HG03378 (cell line): ENCODE measurements around the gene HOXC11.

Experiments
- ATAC-seq: cut with Tn5 transposase; IDR thresholded peaks from one replicate; pipeline ENCODE4 v1.9.1; 2021; ENCODE audit warnings: mild to moderate bottlenecking, moderate library complexity; ENCODE audit not compliant: unreplicated experiment

Gene HOXC11

DNA sequence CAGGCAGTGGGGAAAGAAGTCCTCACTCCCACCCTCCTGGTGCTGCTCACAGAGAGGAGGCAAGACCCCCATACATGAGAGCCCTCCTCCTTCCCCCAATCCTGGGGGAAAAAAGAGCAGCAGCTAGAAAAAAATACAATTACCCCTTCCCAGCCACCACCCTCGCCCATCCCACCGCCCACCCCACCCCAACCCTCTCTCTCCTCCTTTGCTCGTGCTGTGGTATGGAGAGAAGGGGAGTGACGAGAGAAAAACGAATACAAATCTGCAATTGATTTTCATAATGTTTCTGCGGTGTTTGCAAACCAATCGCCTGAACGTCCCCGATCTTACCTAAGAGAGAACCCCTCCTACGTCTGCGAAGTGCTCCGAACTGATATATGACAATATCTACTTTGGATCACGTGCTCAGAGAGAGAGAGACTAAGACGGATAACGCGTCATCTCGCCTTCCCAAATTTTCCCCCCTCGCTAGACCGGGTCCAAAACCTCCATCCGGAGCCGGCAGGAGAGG, at the start of gene HOXC11:
HOXC11 (plus strand) TSS at position 405 of the 514 bp plus-strand sequence. CDS start 116 bp downstream, outside the sequence.
- ATAC-seq = no peak

DNA sequence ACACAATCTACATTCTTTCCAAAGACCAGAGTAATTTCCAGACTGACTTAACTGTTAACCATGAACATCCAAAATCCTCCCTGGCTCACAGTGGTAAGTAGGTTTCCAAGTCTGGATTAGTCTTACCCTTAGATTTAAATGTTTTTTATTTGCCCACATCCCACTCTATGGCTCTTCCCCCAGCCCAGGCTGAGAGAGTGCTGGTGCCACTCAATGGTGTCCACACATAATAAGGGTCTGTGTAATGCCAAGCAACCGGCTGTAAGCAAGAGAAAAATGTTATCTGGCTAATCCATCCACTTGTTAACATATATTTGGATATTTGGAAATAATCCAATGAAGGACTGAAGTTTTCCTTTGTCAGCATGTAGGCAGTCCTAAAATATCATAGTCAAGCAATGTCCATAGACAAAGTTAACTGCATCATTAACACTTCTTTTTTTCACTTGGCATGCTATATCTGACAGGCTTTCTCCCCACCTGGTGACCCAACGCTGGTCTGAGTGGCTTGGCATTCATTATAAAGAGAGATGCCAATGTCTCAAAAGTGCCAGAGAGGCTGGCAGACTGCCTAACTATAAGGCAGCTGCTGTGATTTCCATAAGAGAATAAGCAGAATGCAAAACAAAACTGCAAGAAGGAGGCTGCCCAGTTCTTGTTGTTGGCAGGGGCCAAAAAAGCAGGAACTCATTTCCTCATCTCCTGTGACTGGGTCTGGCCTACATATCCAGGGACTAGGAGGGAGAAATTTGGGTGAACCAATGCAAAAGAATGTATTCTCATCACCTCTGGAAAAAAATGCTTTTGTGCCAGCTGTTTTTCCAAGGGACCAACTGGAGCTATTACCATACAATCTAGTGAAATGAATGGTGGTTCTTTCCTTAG, 48.2 kb upstream of the HOXC11 start:
- ATAC-seq = no peak

DNA sequence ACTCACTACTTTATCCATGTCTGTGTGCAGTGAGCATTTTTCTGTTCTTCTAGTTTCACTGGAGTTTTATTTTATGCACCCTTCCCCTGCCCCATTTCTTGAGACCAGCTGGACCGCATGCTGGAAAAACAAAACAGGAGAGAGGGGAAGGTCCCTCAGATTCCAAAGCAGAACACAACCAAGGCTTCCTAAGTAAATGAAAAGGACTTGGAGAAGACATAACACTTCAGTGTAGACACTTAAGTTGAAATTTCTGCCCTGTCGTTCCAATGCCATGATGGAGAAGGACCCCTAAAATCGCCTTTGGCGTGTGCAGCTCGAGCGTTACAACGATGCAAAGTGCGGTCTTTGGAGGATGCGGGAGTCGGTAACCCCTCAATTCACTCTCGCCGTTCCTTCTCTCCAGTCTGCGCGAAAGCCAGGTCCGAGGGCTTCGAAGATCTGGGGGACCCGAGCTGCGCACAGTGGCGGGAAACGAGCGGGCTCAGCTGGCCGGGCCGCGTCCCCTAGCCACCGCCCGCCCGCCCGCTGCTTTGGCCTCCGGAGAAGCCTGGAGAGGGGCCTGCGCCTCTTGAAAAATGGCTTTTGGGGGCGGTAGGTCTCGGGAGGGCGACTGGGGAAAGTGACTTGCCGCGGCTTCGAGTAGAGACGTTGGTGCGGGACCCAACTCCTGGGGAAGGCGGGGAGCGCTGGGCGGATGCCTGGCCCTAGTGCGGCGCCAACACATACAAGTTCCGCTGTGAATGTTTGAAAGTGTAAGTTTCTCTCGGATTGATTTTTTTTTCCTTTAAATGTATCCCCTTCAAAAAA, 45.5 kb upstream of the HOXC11 start:
- no peak for ATAC-seq

DNA sequence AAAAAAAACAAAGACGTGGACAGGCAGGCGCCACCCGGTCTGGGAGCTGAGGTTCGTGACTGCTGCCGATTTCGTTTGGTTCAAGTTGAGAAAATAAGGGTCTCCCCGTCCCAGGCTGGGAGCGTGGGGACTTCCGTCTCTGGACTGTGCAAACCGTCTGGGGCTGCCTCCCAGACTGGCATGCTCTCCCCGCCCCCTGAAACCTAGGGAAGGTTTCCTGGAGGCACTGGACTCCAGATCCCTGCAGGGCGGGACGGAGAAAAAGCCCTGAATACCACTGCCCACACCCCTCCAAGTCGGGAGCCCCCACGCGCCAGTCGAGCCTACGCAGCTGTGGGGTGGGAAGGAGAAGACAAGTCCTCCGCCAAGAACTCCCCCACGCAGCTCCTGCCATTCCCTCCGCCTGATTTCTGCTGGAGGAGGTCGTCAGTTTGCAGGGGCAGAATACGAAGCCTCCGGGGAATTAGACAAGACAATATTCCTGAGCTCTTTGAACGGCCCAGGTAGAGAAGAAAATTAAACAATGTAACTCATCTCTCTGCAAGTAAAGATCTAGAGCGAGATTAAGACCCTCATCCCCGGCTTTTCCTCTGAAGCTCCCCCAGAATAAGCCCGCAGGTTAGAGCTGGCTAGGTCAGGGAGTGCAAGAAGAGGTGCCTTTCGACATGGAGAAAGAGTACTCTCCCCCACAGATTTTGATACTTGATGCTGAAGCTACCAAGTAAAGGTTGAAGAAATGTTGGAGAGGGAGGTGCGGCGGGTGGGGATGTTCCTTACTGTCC, 44.7 kb upstream of the HOXC11 start:
- ATAC-seq = no peak

DNA sequence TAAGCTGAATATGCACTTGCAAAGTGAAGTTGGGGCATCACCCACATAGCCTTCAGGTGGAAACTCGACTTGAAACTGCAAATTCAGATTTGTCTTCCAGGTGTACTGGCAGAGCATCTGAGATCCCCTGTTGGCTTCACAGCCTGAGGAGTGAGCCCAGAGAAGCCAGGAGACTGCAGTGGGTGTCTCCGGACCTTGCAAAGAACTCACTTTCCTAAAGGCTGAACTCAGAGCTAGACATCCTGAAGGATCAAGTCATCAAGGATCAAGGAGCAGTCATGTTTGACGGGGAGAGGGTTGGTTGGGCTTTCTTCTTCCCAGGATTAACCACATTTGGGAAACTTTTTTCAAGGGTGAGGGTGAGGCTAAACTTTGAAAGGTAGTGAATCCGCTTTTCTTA, 43.4 kb upstream of the HOXC11 start:
- ATAC-seq = no peak

DNA sequence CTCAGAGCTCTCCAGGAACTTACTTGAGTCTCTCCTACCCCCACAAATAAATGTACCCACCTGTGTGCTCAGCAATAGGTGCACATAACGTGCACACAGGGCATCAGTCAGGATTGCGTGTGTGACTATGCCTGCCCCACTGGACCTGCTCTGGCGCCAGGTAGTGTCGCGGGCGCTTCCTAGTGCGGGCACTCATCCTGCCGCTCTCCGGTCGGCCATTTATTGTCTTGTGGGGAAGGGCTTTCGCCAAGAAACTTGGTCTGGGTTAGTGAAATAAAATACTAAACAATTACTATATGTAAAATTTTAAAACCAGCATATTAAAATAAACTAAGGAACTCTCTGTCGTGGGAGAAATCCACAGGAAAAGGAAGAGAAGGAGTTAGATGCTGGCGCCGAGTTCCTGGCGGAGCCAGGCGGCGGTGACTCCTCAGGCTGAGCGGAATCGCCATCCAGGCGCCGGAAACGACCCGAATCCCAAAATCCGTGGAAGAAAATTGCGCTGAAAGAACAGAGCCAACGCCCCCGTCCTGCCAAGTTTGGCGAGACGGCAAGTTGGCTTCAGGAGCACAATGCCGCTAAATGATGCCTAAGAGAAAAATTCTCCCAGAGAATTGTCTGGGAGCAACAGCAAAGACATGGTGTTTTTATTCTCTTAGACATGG, 42.2 kb upstream of the HOXC11 start:
- no peak for ATAC-seq

DNA sequence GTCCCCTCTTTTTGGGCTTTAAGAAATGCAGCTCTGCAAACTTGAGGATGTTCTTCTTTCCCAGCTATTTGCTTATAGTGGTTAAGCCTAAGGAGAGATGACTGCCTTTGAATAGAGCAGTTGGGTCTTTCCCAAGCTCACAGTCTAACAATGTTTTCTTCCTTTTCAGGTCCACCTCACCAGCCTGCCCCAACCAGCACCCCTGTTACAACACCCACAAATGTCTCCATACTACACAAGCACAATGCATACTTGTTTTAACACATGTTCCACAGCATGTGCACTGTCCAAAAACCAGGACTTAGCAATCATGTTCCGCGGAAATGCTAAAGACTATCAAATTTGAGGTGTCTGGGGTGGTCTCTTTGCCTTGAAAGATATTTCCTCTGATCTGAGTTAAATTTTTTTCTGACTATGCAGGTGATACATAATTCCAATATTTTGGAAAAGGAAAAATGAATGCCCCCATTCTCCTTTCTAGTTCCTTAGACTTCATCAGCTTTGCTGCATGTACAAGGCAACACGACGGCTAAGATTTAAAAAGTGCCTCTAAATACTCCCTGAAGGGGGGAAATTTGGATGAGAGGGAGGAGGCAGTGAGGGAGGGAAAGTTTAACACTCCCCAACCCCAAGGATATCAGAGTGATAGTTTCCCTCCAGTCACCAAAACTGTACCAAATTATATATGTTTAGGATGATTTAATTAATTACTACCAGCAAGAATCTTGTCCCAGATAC, 40.9 kb upstream of the HOXC11 start:
- no peak for ATAC-seq

DNA sequence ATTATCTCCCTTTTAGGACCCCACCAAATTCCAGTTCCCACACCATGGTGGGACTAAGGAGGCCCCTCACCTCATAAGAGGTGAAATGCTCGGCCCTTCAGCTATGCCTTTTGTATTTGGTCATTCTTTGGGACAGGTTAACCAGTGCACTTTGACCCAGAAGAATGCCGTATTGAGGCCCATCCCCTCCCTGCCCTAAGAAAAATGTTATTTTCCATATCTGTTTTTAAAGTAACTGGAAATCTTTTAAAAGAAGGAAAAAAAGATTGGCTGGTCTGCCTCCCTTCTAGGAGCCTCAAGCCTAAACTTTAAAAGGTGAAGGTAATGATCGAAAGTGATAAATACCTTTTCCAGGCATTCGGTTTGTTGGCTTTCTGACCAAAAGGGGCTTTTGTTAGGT, 40.0 kb upstream of the HOXC11 start:
- ATAC-seq = no peak

DNA sequence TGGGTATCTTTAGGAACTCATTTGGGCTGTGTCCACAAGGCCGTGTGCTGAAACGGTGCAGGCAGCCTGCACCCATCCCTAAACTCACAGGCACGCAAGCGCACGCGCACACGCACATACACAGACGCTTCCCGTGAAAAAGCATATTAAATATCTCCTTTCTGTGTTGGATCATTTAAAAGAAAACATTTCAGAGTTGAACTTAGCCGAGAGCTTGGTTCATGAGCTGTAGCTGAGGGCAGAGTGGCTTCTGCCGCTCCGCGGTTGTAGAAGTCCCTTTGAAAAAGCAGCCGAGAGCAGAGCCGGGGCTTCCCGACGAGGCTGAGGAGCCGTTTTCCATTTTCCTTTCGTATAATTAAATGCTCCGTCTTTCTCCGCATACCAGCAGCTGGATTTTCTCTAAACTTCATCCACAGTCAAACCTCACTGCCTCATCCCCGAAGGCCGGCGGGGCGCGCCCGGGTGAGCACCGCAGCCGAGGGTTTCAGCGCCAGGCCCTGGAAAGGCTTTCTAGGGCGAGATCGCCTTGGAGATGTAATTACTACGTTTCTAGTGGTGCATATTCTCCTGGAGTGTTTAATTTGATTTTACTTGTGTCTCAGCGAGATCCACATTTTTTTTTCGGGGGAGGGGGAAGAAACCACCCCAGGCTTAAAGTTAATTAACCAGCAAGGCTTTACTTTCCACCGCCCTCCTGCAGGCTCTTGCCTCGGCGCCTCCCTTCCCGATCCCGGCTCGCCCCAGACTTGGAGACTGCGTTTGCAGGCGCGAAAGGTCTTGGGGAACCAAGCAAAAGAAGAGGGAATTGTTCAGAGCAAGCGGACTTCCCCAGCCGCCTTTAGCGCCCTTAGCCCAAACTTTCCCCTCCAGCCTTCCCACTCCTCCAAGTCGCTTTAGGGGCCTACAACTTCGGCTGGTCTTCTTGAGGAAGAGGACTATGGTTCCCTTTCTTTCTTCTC, 37.3 kb upstream of the HOXC11 start:
- ATAC-seq = no peak

DNA sequence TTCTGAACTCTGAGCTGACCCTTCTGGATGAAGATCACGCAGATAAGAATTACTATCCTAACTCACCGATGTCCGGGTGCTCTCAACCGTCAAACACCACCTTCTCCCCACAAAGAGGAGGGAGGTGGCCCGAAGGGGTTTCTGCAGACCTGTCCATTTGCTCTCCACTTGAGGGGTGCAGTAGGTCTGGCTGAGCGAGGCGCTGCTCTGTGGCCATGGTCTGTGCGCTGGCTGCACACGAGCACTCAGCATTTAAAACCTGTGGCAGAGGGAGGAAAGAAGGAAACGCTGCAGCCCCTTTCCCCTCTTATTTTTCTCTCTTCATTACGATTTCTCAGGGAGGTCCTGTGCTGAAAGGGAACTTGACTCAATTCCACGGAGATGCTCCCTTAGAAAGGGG, 35.8 kb upstream of the HOXC11 start:
- no peak for ATAC-seq

DNA sequence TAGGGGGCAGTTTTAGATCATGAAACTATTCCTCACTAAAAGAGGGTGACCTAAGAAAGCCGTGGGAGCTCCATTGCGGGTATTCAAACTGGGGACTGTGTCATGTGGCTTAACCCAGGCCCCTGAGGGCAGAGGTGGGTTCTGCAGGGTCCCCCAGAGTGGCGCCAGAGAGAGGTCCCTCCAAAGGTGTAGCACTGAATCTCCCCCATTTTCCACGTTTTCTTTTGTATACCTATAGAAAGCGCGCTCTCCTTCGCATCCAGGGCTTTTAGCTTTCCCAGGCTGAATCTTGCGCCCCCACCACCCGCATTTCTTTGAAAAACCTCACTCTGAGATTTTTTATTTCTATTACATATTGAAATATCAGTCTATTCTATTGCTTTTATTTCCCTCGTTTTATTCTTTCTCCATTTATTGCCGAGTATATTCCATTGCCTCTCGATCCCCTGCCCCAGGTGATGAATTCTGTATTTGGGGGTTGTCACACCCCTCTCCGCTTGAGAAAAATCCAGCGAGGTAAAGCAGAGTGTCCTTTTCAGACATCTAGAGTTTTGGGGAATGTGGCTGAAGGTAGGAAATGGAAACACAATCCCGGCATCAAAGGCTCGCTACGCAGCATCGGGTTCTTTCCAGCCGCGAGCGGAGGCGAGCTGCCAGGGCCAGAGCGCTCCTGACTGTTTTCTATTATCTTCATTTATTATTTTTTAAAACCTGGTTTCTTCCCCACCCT, 35.2 kb upstream of the HOXC11 start:
- no peak for ATAC-seq

DNA sequence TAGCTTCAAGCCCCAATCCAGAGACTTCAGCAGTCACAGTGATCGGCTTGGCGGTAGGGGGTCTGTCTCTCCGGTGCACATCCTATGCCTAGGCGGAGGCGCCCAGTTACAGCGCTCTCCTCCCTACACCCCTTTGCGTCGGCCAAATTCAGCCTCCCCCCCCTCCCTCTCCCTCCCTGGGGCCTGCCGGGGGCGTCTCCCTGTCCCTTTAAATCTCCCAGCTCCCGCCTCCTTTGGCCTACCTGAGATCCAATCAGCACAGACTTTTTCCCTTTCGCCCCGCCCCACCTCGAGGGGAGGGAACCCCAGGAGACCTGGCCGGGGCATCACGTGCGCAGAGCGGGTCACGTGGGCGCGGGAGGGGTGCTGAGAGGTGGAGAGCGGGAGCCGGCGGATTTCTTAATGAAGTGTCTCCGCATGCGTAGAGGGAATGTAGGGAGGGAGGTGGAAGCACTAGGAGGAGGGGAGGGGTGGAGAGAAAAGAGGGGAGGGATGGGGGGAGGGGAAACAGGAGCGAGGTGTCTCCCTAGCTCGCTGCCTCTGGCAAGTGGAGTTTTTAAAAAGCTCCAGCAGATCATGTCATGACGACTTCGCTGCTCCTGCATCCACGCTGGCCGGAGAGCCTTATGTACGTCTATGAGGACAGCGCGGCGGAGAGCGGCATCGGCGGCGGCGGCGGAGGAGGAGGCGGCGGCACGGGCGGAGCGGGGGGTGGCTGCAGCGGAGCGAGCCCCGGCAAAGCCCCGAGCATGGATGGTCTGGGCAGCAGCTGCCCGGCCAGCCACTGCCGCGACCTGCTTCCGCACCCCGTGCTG, 34.4 kb upstream of the HOXC11 start, which contains the start of gene HOXC13:
HOXC13 (plus strand) TSS at position 506 of the 815 bp plus-strand sequence; CDS start at position 582, 76 bp downstream.
- no peak for ATAC-seq

DNA sequence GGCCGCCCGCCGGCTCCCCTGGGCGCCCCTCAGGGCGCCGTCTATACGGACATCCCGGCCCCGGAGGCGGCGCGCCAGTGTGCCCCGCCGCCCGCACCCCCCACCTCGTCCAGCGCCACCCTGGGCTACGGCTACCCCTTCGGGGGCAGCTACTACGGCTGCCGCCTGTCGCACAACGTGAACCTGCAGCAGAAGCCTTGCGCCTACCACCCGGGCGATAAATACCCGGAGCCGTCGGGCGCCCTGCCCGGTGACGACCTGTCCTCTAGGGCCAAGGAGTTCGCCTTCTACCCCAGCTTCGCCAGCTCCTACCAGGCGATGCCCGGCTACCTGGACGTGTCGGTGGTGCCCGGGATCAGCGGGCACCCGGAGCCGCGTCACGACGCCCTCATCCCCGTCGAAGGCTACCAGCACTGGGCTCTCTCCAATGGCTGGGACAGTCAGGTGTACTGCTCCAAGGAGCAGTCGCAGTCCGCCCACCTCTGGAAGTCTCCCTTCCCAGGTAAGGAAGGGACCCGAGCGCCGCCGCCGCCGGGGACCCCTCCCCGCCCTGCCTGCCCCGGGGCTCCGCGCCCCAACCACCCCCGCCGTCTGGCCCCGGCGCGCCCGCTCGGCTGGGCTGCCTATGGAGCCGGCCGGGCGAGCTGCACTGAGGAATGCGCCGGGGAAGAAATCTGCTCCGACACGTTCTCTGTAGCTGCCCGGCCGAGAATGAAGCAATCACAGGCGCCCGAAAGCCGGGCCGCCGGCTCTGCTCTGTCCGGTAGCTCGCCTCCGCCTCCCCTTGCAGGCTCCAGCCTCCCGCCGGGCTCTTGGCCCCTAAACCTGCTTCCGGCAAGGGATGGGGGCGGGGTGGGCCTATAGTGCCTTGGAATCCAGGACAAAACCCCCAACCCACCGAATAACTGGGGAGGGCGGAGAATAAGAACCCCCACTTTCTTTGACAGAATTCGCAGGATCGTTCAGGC, 33.5 kb upstream of the HOXC11 start:
- ATAC-seq = no peak

DNA sequence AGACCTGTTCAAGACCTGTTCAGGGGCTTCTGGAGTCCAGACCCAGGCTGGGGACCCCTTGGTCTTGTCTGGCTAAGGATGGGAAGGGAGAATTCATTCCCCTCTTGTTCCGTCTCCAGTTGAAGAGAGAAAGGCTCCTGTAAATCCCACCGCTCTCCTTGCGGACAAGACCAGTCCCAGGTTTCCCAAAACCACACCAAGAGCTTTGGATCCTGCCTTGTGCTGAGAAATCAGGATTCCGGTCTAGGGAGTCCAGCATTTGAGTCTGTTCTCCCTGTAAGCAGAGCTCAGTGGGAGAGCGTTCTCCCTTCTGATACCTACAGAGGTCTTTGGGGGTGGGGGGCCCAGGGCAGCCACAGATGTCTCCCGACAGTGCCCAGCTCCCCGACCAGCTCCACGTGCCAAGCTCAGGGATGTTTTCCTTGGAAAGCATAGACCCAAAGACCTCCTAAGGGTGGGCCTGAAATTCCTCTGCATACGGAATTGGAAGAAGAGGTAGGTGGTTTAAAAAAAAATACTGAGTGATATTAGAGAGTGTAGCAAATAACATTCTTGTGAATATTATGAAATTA, 32.4 kb upstream of the HOXC11 start:
- ATAC-seq = no peak

DNA sequence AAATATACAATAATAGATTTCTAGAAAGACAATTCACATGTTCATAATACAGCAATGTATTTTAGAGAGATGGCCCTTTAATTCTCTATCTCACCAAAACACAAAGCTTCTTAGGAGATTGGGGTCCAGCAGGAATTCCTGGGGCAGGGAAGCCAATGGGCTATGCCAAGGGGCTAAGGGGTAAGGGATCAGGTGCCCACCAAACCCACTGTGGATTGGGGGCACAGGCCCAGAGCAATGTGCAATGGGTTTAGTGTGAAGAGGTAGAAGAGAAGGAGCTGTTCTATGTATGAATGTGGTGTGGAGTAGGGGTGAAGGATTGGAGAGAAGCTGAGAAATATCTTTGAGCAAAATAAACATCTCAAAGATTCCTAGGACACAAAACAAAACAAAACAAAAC, 31.7 kb upstream of the HOXC11 start:
- no peak for ATAC-seq

DNA sequence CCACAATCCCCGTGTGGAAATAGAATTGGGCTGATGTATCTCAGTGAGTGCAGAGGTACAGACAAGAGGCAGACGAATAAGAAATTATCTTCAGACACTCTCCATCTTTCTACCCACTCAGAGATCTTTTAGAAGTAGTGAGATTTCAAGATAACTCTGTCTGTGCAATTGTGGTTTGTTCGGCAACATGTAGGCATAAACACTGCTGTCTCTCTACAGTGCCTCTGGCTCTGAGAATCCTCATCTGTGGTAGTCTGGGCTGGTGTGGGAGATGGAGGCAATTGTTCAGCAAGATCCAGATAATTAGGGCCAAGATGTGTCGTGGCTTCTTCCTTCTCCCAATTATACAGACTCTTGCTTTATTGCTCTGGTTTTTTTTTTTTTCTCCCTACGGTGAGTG, 31.2 kb upstream of the HOXC11 start:
- ATAC-seq = no peak
